Vagina (tissue), 2 donors: Measurements from ENCODE around the gene ZBED1. TPM values are rescaled to one million over a fixed set of nuclear protein-coding genes. Genes with fewer than 3 reads are reported as not detected.

Experiments used
- DNase-seq, 2 donors: peaks; one replicate each; pipeline ENCODE4 v3.0.0-alpha.2; 2017; ENCODE audit errors: extremely low spot score in 2 of 2
- H3K27ac ChIP-seq: fragments of 200-600 bp; sonication (generic); one replicate; pipeline ENCODE4 v1.5.1; 2019
- H3K27me3 ChIP-seq: fragments of 200-600 bp; sonication (generic); one replicate; pipeline ENCODE4 v1.5.1; 2019
- H3K36me3 ChIP-seq, 2 donors: fragments of 200-600 bp; sonication (generic); one replicate each; pipeline ENCODE4 v1.5.1; 2017 to 2019
- H3K4me1 ChIP-seq: fragments of 200-600 bp; sonication (generic); one replicate; pipeline ENCODE4 v1.5.1; 2019
- H3K4me3 ChIP-seq, 2 donors: fragments of 200-600 bp; sonication (generic); 1 replicate in 1 of 2; 2 replicates in 1 of 2; pipeline ENCODE4 v1.5.1; 2016 to 2019
- H3K9me3 ChIP-seq: fragments of 200-600 bp; sonication (generic); one replicate; pipeline ENCODE4 v1.5.1; 2019
- CTCF ChIP-seq, 3 experiments: fragments of 450-650 bp in 2 of 3; fragments of 200-600 bp in 1 of 3; sonication (generic) in 1 of 3; IDR thresholded peaks; one replicate each; pipeline ENCODE4 v1.5.1; 2017 to 2019; ENCODE audit warnings: antibody characterized with exemption in 3 of 3, mild to moderate bottlenecking in 2 of 3, moderate library complexity in 2 of 3
- POLR2A ChIP-seq, 2 donors: fragments of 450-650 bp; IDR thresholded peaks; one replicate each; pipeline ENCODE4 v1.6.1; 2017; ENCODE audit warnings: antibody characterized with exemption in 2 of 2, mild to moderate bottlenecking in 2 of 2, moderate library complexity in 2 of 2
- POLR2AphosphoS5 ChIP-seq, 2 donors: sonication (generic); formaldehyde crosslinking; IDR thresholded peaks; one replicate each; pipeline ENCODE4 v1.9.0; 2017; ENCODE audit warnings: antibody characterized with exemption in 2 of 2, mild to moderate bottlenecking in 2 of 2, low read depth in 1 of 2; ENCODE audit not compliant: insufficient read depth in 1 of 2
- intact Hi-C: fragments of 100-400 bp; cut with DNase I; formaldehyde crosslinking; loops from one replicate; pipeline ENCODE4 v1.15.1; 2023
- total RNA-seq: library from RNA; depleted of rRNA; stranded (reverse); fragments of >200 nt; gene quantifications from one replicate; pipeline ENCODE4 v1.2.3, GENCODE V29; 2016

ZBED1 gene
- total RNA-seq, 1 donor from 2014 or later = 32.7 TPM

DNA sequence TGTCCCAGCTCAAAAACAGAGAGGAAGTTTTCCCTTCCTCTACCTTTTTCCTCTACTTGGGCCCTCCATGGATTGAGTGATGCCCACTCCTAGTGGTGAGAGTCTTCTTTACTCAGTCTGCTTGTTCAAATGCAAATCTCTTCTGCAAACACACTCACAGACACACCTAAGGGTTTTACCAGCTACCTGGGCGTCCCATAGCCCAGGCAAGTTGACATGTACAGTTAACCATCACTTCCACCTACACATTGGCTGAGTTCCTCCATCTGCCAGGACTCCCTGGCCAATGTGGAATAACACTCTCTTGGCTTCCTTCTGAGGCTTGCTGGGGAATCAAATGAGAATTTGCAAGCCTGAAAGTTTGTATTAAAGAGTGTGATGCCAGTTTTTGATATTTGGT, 45.7 kb upstream of the ZBED1 start:
- Histone ChIP-seq H3K4me3 (no peak overlapping the region), H3K36me3 (no peaks in the 10 kb centered on the region), H3K4me1 (peaks cover 8% of the 10 kb centered on the region), H3K27me3 (no peaks in the 10 kb centered on the region), H3K9me3 (no peaks in the 10 kb centered on the region), H3K27ac (no peak overlapping the region)
- intact Hi-C loops = no loop called here
- TF ChIP-seq CTCF (IDR thresholded peaks at IDR 0.05) (no peak), POLR2A (IDR thresholded peaks at IDR 0.05) (no peak), POLR2AphosphoS5 (IDR thresholded peaks at IDR 0.05; ENCODE audit: insufficient read depth in 1 of 2, low read depth in 1 of 2) (no peak)
- DNase-seq = no peak

GRCh38 chrX:2545144-2545543, 44.4 kb upstream of the ZBED1 start:
- Histone ChIP-seq H3K36me3 (no peaks in the 10 kb centered on the region), H3K9me3 (no peaks in the 10 kb centered on the region), H3K27ac (no peak overlapping the region), H3K27me3 (no peaks in the 10 kb centered on the region), H3K4me3 (no peak overlapping the region), H3K4me1 (peaks cover 8% of the 10 kb centered on the region)
- TF ChIP-seq CTCF (IDR thresholded peaks at IDR 0.05) (no peak), POLR2A (IDR thresholded peaks at IDR 0.05) (no peak), POLR2AphosphoS5 (IDR thresholded peaks at IDR 0.05; ENCODE audit: insufficient read depth in 1 of 2, low read depth in 1 of 2) (no peak)
- intact Hi-C loops = no loop called here
- no peak for DNase-seq

- Histone ChIP-seq H3K4me3 (no peak overlapping the region), H3K9me3 (no peaks in the 10 kb centered on the region), H3K27me3 (no peaks in the 10 kb centered on the region), H3K4me1 (no peaks in the 10 kb centered on the region), H3K36me3 (no peaks in the 10 kb centered on the region), H3K27ac (no peak overlapping the region)
- no peak for DNase-seq
- TF ChIP-seq POLR2AphosphoS5 (IDR thresholded peaks at IDR 0.05; ENCODE audit: insufficient read depth in 1 of 2, low read depth in 1 of 2) (no peak), CTCF (IDR thresholded peaks at IDR 0.05) (no peak), POLR2A (IDR thresholded peaks at IDR 0.05) (no peak)
- intact Hi-C loops = no loop called here
Measured at GRCh38 chrX:2542826-2543521, 42.2 kb upstream of the ZBED1 start.

DNA sequence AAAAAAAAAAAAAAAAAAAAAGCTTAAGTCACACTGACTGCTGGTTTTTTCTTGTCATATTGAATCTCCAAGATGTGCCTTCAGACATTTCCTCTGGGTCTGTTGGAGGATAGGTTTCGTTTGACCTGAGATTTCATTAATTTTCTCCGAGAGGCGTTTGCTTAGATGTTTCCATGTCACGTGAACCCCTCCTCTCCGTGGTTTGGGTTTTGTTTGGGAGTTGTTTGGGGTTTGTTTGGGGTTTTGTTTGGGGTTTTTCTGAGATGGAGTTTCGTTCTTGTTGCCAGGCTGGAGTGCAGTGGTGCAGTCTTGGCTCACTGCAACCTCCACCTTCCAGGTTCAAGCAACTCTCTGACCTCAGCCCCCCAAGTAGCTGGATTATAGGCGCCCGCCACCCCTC, 40.8 kb upstream of the ZBED1 start:
- TF ChIP-seq POLR2AphosphoS5 (IDR thresholded peaks at IDR 0.05; ENCODE audit: insufficient read depth in 1 of 2, low read depth in 1 of 2) (no peak), CTCF (IDR thresholded peaks at IDR 0.05) (no peak), POLR2A (IDR thresholded peaks at IDR 0.05) (no peak)
- Histone ChIP-seq H3K36me3 (no peaks in the 10 kb centered on the region), H3K27ac (no peak overlapping the region), H3K4me1 (no peaks in the 10 kb centered on the region), H3K9me3 (no peaks in the 10 kb centered on the region), H3K4me3 (no peak overlapping the region), H3K27me3 (no peaks in the 10 kb centered on the region)
- intact Hi-C loops = no loop called here
- DNase-seq = no peak

GRCh38 chrX:2540426-2540947, 39.7 kb upstream of the ZBED1 start:
- Histone ChIP-seq H3K36me3 (no peaks in the 10 kb centered on the region), H3K4me1 (no peaks in the 10 kb centered on the region), H3K27me3 (no peaks in the 10 kb centered on the region), H3K27ac (no peak overlapping the region), H3K4me3 (no peak overlapping the region), H3K9me3 (no peaks in the 10 kb centered on the region)
- no peak for DNase-seq
- intact Hi-C loops = no loop called here
- TF ChIP-seq POLR2A (IDR thresholded peaks at IDR 0.05) (no peak), CTCF (IDR thresholded peaks at IDR 0.05) (no peak), POLR2AphosphoS5 (IDR thresholded peaks at IDR 0.05; ENCODE audit: insufficient read depth in 1 of 2, low read depth in 1 of 2) (no peak)
